GDM1 (cell line): Measurements from ENCODE around the gene OXNAD1.

ENCODE experiments used
- DNase-seq: peaks from one replicate; lab custom pipeline; 2025; lab: John Stamatoyannopoulos, UW

OXNAD1 gene

GRCh38 chr3:16329036-16329825, 64.2 kb downstream of the OXNAD1 start:
- no peak for DNase-seq

DNA sequence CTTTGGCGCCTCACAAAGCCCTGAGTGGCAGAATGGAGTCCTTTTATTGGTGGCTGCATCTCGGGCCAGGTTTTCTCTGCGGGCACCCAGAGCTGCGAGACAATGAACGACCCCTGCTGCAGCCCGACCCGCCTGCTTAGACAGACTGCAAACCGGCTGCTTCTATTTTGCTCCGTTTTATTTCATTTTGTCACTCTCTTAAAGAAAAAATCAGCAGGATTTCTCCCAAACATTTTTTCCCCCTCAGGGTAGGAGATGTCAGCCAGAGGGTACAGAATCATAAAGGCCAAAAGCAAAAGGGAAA, 64.8 kb downstream of the OXNAD1 start:
- DNase-seq: no peak

DNA sequence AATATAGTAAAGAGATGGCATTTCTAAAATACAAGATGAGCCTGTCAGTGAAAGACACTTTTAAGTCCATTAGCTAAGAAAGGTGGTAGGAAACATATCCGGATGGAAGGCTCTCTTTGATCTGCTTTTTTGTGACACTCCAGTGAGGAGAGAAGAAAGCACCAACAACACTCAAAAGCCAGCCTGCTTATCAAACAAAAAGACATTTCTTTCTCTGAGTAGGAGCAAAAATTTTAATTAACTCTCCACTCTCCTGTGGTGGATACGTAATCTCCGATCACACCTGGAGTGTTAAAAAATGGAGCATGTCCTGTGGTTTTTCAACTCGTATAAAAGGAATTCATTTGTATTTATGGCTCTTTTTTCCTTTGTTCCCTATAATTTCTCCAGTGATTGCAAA, 65.3 kb downstream of the OXNAD1 start:
- no peak for DNase-seq

GRCh38 chr3:16331319-16331883, 66.4 kb downstream of the OXNAD1 start:
- DNase-seq: no peak

DNA sequence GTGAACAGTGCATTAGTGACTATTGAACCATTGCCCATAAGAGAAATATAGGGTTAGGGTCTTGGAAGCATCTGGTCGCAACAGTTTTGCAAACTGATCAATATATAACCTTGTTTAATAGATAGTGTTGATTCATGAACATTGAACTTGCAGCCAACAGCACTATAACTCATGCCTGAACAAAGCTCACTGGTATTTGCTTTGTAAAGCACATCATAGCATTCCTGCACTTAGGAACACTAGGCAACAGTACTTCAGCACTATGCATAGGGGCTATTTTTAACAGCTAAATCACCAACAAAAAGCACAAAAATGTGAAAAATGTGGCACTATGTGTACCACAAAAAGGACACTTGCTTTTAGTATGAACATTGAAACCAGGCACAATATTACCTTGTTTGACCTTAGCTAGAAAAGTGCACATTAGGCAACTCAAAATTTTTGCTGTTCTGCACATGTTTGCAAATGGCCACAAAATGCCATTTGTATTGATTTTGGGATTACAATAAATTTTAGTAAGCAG, 68.0 kb downstream of the OXNAD1 start:
- no peak for DNase-seq

DNA sequence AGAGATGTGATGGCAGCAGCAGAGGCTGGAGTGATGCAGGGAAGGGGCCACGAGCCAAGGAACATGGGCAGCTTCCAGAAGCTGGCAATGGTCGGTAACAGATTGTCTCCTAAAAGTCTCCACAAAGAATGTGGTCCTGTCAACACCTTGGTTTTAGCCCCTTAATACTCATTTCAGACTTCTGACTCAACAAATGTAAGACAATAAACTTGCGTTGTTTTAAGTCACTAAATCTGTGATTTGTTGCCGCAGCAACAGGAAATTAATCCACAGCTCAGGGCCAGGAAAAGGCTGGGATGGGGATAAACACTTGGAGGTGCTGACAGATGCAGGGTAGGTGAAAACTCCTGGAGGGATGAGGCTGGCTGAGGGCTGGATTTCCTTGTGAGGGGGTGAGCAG, 69.9 kb downstream of the OXNAD1 start:
- DNase-seq: no peak

GRCh38 chr3:16335333-16335732, 70.3 kb downstream of the OXNAD1 start:
- no peak for DNase-seq

- DNase-seq: no peak
Observed at GRCh38 chr3:16335772-16336645, 71.0 kb downstream of the OXNAD1 start.

DNA sequence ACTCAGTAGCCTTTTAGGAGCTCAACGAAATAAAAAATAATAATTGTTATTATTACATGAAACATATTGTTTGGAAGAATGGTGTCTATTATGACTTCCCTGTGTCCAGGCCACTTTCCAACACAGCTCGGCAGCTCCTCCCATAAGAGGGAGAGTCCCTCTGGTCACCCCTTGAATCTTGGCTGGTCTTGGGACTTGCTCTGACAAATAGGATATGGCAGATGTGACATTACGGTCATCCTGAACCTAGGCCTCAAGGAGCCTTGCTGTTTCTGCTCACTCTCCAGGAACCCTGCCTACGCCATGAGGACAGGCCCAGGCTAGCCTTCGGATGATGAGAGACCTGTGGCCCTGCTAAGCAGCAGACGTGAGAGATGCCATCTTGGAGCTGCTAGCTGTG, 71.8 kb downstream of the OXNAD1 start:
- DNase-seq: no peak

DNA sequence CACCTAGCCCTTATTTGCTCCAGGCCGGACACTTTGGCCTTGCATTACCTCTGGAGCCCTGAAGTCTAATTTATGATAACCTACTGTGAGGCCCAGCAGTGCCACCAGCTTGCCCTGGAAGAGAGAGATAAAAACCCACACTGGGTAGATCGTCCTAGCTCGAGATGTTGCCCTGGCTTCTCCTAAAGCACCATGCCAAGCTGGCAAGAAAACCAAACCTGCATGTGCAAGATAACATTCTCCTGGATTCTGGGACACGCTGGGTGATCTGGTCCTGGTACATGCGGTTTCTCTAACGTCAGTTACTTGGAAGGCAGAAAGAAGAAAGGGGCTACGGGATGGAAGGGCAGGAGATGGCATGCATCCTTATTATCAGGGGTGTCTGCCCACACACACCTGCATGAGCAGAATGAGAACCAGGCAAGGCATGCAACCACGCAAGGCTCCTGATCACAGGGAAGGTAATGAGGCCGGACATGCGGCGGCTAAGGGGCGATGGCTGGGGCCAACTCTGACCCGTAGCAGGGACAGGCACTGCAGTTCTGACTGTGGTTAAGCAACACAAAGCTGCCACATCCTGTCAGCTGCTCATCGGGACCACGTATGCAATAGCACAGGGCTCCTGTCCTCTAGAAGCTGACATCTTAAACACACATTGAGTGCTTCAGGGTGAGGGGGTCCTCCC, 73.0 kb downstream of the OXNAD1 start:
- DNase-seq: no peak

- no peak for DNase-seq
Observed at GRCh38 chr3:16338999-16339398, 74.0 kb downstream of the OXNAD1 start.

- no peak for DNase-seq
Observed at GRCh38 chr3:16343101-16343500, 78.1 kb downstream of the OXNAD1 start.

- DNase-seq: no peak
Observed at GRCh38 chr3:16346413-16347081, 81.5 kb downstream of the OXNAD1 start.

- DNase-seq: no peak
Observed at GRCh38 chr3:16347548-16347947, 82.5 kb downstream of the OXNAD1 start.

GRCh38 chr3:16349986-16350596, 85.1 kb downstream of the OXNAD1 start:
- DNase-seq: no peak

DNA sequence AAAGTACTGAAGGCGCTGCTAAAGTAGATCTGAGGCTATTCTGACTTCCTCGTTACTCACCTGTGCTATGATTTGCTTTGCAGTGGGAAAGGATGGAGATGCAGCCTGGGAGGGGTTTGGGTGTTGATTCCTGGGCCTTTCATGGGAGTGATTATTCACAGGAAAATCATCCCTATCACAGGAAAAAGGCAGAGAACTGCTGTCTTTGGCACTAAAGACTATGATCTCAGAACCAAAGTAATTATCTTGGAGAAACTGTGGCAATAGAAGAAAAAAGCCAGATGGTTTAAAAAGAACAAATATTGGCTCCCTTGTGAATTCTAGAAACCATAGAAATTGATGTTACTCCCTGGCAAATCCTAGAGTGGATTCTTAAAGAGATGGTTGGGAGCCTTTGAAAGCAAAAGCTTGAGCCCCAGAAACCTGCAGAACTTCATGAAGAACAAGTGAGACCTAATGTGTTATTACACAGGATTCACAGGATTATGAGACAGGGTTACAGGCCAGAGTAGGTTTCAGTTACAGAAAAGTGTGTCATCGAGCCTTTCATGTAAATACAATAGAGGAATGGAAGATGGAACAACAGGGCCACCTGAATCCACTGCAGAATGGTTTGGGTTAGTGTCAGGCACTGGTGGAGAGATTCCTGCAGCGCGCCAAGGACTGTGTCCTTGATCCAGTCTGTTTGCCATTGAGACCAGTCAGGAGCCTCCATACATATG, 85.7 kb downstream of the OXNAD1 start:
- DNase-seq: no peak

DNA sequence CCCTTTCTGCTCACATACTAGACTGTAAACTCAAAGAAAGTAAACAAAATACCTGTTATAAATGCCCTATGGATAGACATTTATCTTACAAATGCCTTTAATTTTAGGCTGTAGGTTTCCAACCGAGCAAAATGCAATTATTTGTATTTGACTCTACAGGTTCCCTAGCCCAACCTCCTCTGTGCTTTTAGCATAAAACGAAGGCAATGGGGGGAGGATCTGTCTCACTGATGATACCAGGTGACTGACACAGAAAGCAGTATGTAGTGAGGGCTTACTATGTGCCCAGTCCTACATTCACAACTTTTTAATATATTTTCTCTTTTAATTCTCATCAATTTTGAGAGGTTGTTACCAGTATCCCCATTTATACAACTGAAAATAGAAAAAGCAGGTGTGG, 87.4 kb downstream of the OXNAD1 start:
- no peak for DNase-seq

DNA sequence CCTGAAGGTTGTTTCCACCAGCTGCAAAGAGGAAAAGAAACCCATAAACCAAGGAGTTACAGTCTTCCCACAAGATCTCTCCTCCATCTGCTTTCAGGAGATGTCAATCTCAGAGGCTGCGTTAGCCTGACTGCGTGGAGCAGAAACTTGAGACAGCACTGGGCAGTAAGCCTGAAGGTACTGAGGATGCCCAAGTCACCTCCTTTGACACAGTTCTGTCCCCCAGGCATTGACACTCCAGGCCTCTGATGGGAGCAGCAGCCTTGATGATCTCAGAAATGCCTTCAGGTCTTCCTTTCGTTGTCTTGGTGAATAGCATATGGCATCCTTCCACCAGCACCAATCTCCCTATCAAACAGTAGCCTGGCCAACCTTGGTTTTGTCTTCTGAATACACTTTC, 89.3 kb downstream of the OXNAD1 start:
- DNase-seq: no peak
